HG03066 (cell line): ENCODE results near the gene RNASE2.
"Not testable (repeated sequence)": the region's sequence is repeated elsewhere in the genome, so short reads cannot be mapped to it uniquely, and the experiment has no call there.

Source experiments
- ATAC-seq: cut with Tn5 transposase; IDR thresholded peaks from one replicate; pipeline ENCODE4 v1.9.1; 2021; ENCODE audit warnings: low read depth; ENCODE audit not compliant: unreplicated experiment

The RNASE2 gene

GRCh38 chr14:20954736-20955537, at the start of gene RNASE2:
RNASE2 (plus strand) TSS chr14:20955487; CDS start chr14:20955772, 285 bp downstream.
- ATAC-seq = not testable (repeated sequence)

GRCh38 chr14:20905676-20906075, 49.6 kb upstream of the RNASE2 start:
- ATAC-seq = no peak

- ATAC-seq = no peak
Observed at GRCh38 chr14:20907214-20907613, 48.1 kb upstream of the RNASE2 start.

GRCh38 chr14:20910822-20911221, 44.5 kb upstream of the RNASE2 start:
- not testable (repeated sequence) for ATAC-seq

GRCh38 chr14:20919038-20919756, 36.1 kb upstream of the RNASE2 start:
- not testable (repeated sequence) for ATAC-seq

GRCh38 chr14:20923766-20924297, 31.5 kb upstream of the RNASE2 start:
- ATAC-seq = not testable (repeated sequence)

GRCh38 chr14:20934148-20934762, 21.0 kb upstream of the RNASE2 start:
- ATAC-seq = no peak

- no peak for ATAC-seq
Observed at GRCh38 chr14:20935303-20935984, 19.8 kb upstream of the RNASE2 start.

- not testable (repeated sequence) for ATAC-seq
Observed at GRCh38 chr14:20945146-20945545, 10.1 kb upstream of the RNASE2 start.

- not testable (repeated sequence) for ATAC-seq
Observed at GRCh38 chr14:20946707-20947106, 8.6 kb upstream of the RNASE2 start.

GRCh38 chr14:20955538-20955873, 219 bp downstream of the RNASE2 start:
- ATAC-seq = not testable (repeated sequence)

- no peak for ATAC-seq
Observed at GRCh38 chr14:20956376-20956976, 1.2 kb downstream of the RNASE2 start.

GRCh38 chr14:20958946-20959345, 3.7 kb downstream of the RNASE2 start:
- ATAC-seq = not testable (repeated sequence)

GRCh38 chr14:20969336-20969735, 14.0 kb downstream of the RNASE2 start:
- ATAC-seq = no peak

- peak; percentile 25 for ATAC-seq
Observed at GRCh38 chr14:20970647-20970982, 15.3 kb downstream of the RNASE2 start.

GRCh38 chr14:20970983-20971704, 15.9 kb downstream of the RNASE2 start:
- ATAC-seq = peak; percentile 92

- no peak for ATAC-seq
Observed at GRCh38 chr14:20971705-20972021, 16.4 kb downstream of the RNASE2 start.

- ATAC-seq = no peak
Observed at GRCh38 chr14:20973501-20973900, 18.2 kb downstream of the RNASE2 start.

- ATAC-seq = no peak
Observed at GRCh38 chr14:20976291-20976690, 21.0 kb downstream of the RNASE2 start.

GRCh38 chr14:20978687-20979086, 23.4 kb downstream of the RNASE2 start:
- ATAC-seq = no peak
